GM12891 (cell line): ENCODE data around the gene BEST4. TPM values are rescaled to one million over a fixed set of nuclear protein-coding genes. Genes with fewer than 3 reads are reported as not detected.

Experiments used
- DNase-seq: peaks from one replicate; pipeline ENCODE4 v3.0.0; 2011; ENCODE audit warnings: low spot score; ENCODE audit not compliant: insufficient read length
- FAIRE-seq: peaks from 2 replicates; lab custom pipeline; 2011; peaks lifted over from hg19 to GRCh38; lab: Jason Lieb, UNC
- PAX5 ChIP-seq: IDR thresholded peaks from 2 replicates; pipeline ENCODE4 v1.6.1; 2011; ENCODE audit warnings: low read length, moderate library complexity, mild to moderate bottlenecking; ENCODE audit not compliant: insufficient read depth, severe bottlenecking
- POLR2A ChIP-seq: IDR thresholded peaks from 2 replicates; pipeline ENCODE4 v1.6.1; 2011; ENCODE audit warnings: low read depth, low read length, control low read depth
- POLR2AphosphoS5 ChIP-seq: IDR thresholded peaks from 2 replicates; pipeline ENCODE4 v1.6.1; 2011; ENCODE audit warnings: low read depth, low read length, control low read depth
- POU2F2 ChIP-seq: IDR thresholded peaks from 2 replicates; pipeline ENCODE4 v1.6.1; 2011; ENCODE audit warnings: low read depth, mild to moderate bottlenecking, control low read depth, low read length, moderate library complexity
- SPI1 ChIP-seq: IDR thresholded peaks from 2 replicates; pipeline ENCODE4 v1.6.1; 2011; ENCODE audit warnings: low read depth, low read length, control low read depth
- TAF1 ChIP-seq: IDR thresholded peaks from 2 replicates; pipeline ENCODE4 v1.6.1; 2011; ENCODE audit warnings: low read depth, low read length, control low read depth
- polyA plus RNA-seq: library from polyadenylated mRNA; unstranded; fragments of >200 nt; gene quantifications from one replicate; pipeline ENCODE4 v1.2.1, GENCODE V29; 2012; ENCODE audit warnings: low read depth, missing spikeins, inconsistent platforms; ENCODE audit not compliant: missing spikeins

Gene BEST4
- 1.7 TPM for polyA plus RNA-seq

GRCh38 chr1:44788120-44788860 is at the start of gene BEST4:
Gene BEST4 (minus strand): TSS chr1:44788170. CDS start chr1:44787705, 465 bp downstream.
- DNase-seq: no peak
- FAIRE-seq: no peak
- no peak for TF ChIP-seq POLR2AphosphoS5
- TF ChIP-seq TAF1: no peak
- no peak for TF ChIP-seq SPI1
- no peak for TF ChIP-seq PAX5
- TF ChIP-seq POLR2A: no peak
- TF ChIP-seq POU2F2: no peak

GRCh38 chr1:44835738-44836675 is 48.0 kb upstream of the BEST4 start:
- FAIRE-seq (peak; percentile 96), DNase-seq (peak; percentile 81)
- no peak for TF ChIP-seq TAF1

DNA sequence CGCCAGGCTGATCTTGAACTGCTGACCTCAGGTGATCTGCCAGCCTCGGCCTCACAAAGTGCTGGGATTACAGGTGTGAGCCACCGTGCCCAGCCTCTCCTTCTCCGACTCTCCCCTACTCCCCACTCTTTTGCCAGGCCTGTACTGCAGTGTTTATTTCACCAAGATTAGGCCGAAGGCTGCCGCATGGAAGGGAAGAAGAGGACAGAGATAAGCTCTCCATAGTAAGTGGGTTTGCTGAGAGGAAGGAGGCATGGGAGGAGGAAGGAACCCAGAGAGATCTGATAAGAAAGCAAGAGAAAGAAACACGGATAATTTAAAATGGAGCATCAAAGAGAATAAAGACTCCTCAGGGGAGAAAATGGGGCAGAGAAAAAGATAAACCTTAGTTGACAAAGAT is 46.4 kb upstream of the BEST4 start:
- FAIRE-seq (no peak), DNase-seq (no peak)
- TF ChIP-seq TAF1 (no peak), SPI1 (no peak), POU2F2 (no peak), PAX5 (no peak), POLR2AphosphoS5 (no peak), POLR2A (no peak)

DNA sequence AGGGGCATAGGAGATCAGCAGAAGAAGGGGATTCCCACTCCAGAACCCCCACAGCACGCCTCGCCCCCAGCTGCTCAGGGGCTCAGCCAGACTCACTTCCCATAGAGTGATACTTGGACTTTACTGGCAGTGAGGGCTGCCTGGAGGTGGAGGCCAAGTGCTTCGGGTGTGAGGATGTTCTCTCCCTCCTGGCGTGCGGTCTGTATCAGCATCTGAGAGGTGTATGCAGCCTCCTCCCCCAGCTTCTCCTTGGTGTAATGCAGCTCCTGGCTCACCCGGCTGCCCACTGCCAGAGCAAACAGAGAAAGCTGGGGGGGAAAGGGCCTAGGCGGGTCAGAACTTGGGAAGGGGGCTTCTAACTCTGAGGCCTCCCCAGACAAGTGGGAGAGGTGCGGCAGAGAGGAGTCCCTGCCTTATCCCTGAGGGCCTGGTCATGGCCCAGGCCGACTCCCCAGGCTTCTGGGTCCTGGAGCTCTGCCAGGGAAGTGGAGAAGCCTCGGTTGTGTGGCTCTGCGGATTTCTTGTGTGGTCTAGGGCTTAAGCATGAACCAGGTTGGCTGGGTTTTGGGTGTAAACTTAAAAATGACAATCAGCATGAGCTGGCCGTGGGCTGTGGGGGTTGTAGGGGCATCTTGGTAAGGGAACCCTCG is 44.2 kb upstream of the BEST4 start:
- no peak for TF ChIP-seq TAF1
- no peak for TF ChIP-seq POLR2AphosphoS5
- TF ChIP-seq PAX5: no peak
- no peak for TF ChIP-seq POLR2A
- DNase-seq (no peak), FAIRE-seq (no peak)

GRCh38 chr1:44831516-44831915 is 43.5 kb upstream of the BEST4 start:
- FAIRE-seq: no peak
- no peak for TF ChIP-seq POLR2AphosphoS5
- TF ChIP-seq POU2F2: no peak
- TF ChIP-seq POLR2A: no peak
- no peak for TF ChIP-seq TAF1
- no peak for TF ChIP-seq PAX5
- no peak for TF ChIP-seq SPI1
- no peak for DNase-seq

DNA sequence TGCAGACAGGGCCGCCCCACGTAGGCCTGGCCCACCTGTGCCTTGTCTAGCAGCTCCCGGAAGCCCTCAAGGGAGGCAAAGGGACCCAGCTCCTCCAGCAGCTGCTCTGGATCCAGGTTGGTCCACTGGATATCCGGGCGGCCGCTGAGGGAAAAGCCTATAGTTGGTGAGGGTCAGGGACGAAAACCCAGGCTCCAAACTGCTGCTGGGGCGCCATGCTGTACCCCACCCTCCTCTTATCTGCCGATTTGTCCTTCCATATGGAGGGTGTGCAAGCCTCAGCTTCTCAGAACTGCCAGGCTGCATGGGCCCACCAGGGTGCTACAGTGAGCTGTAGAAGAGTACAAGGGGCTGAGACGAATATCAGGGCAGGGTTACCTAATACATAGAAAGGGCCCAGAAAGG is 42.9 kb upstream of the BEST4 start:
- FAIRE-seq (no peak), DNase-seq (no peak)
- TF ChIP-seq SPI1 (no peak), PAX5 (no peak), TAF1 (no peak), POLR2AphosphoS5 (no peak), POLR2A (no peak), POU2F2 (no peak)

DNA sequence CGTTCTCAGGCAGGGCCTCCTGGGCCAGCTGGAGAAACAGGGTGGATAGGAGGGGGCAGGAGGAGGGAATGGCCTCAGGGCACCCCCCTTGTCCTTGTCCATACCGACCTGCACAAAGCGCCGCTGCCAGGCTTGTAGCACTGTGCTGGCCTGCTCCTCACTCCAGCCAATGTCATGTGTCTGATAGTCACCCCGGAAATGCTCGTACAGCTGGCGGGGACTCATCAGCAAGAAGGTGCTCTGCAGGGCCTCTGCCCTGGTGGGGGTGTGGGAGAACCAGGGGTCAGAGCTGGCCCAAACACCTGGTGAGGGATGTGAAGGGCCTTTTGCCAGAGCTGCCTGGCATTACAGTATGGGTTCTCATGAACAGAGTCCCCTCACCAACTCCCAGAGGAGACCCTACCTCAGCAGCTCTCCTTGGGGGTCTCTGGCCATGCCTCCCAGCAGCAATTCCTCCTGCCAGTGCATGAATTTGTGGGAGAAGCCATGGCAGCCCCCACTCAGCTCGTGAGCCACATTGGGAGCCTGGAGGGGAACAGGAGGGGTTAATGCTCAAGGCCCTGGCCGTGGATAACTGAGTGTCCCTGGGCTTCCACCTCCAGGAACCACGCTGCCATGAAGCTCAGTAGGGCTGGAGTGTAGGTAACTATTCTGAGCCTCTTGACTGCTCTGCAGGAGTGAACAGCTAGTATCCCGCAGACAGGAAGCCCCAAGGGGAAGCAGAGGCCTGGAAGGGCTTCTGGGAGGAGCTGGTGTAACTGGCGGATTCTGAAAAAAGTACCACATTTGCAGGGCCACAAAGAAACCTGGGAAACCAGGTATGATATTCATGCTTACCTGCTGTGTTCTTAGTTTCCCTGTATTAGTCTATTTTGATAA is 41.8 kb upstream of the BEST4 start:
- no peak for DNase-seq
- FAIRE-seq: no peak
- TF ChIP-seq TAF1: no peak
- TF ChIP-seq POLR2AphosphoS5: no peak
- TF ChIP-seq SPI1: no peak
- TF ChIP-seq POLR2A: no peak
- no peak for TF ChIP-seq POU2F2
- TF ChIP-seq PAX5: no peak

GRCh38 chr1:44828841-44829440 is 41.0 kb upstream of the BEST4 start:
- FAIRE-seq: no peak
- no peak for DNase-seq
- no peak for TF ChIP-seq TAF1
- TF ChIP-seq POU2F2: no peak
- no peak for TF ChIP-seq POLR2AphosphoS5
- TF ChIP-seq POLR2A: no peak
- no peak for TF ChIP-seq PAX5
- TF ChIP-seq SPI1: no peak
